Right cardiac atrium (tissue), 5 donors: ENCODE measurements around the gene RASSF5. TPM values are rescaled to one million over a fixed set of nuclear protein-coding genes. Genes with fewer than 3 reads are reported as not detected.
A peak's percentile ranks its signal among the peaks of the same experiment; 100 is the strongest.

Experiments used
- ATAC-seq, 2 donors: fragments of 200-7000 bp; cut with Tn5 transposase; one replicate each; pipeline versions ENCODE4 v1.8.0 to v1.9.1; 2020; ENCODE audit warnings: moderate library complexity in 2 of 2, mild to moderate bottlenecking in 1 of 2
- DNase-seq, 3 donors: peaks; one replicate each; pipeline ENCODE4 v3.0.0-alpha.2; 2020
- H3K27ac ChIP-seq: one replicate; pipeline ENCODE4 v1.5.1; 2013; ENCODE audit warnings: mild to moderate bottlenecking, low read length, control low read depth, moderate library complexity
- H3K27me3 ChIP-seq: one replicate; pipeline ENCODE4 v1.6.1; 2013; ENCODE audit not compliant: control insufficient read depth, insufficient read depth
- H3K4me1 ChIP-seq: one replicate; pipeline ENCODE4 v1.6.1; 2013; ENCODE audit warnings: low read length; ENCODE audit not compliant: control insufficient read depth, insufficient read depth
- H3K4me3 ChIP-seq: one replicate; pipeline ENCODE4 v1.5.1; 2013; ENCODE audit warnings: low read length, control low read depth
- H3K9me3 ChIP-seq: one replicate; pipeline ENCODE4 v1.6.1; 2013; ENCODE audit warnings: low read length; ENCODE audit not compliant: control insufficient read depth
- WGBS: extraction: QIAGEN DNeasy Blood & Tissue Kit; methylation state at CpG from one replicate; pipeline ENCODE4 v1.1.7; 2013; 5-methylcytosine and 5-hydroxymethylcytosine counted together
- intact Hi-C, 4 donors: fragments of 100-400 bp; cut with DNase I; formaldehyde crosslinking; loops; one replicate each; pipeline versions ENCODE4 v1.11.0 to v1.14.0; 2022 to 2023
- polyA plus RNA-seq: library from polyadenylated mRNA; stranded (reverse); fragments of 200-250 nt; gene quantifications from one replicate; pipeline ENCODE4 v1.2.3, GENCODE V29; 2013
- total RNA-seq, 4 donors: library from RNA; stranded (reverse); fragmentation: NEBNext Ultra II Directional; extraction: Animal tissue kit (Norgen Biotek cat#: 25700); gene quantifications; one replicate each; pipeline ENCODE4 v1.2.1, GENCODE V29; 2021
- donor health status: healthy with polysubstance abuse.
- donor health status: DM: no; HTN: yes; CAD: no.
- donor health status: DM: no; HTN: no; CAD: no.
- donor health status: DM: no; HTN: yes; CAD: no; lungs with severe emphysema.
- donor health status: DM: yes; HTN: yes; CAD: no.

Gene RASSF5
- total and polyA plus RNA-seq, 5 donors = 9.3 to 29.0 (median 19.8) TPM

DNA sequence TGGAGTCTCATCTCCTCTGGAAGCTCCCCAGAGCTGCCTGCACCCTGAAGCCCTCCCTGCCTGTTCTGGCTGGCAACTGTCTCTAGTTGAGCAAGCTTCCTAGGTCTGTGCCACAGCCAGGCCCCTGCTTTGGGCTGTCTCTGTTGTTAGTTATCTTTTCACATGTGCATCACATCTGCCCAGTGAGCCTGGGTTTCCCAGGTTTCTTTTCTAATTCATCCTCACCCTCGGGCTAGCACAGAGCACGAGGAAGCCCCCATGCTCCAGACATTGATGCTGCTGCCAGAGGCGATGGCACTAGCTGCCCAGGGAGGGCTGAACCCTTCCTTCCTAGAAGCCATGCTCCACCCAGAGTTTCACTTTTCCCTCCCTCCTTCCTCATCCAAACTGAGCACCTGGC, 27.2 kb downstream of the RASSF5 start:
- Histone ChIP-seq H3K9me3 (no peaks in the 10 kb centered on the region), H3K4me3 (no peak overlapping the region), H3K27me3 (no peaks in the 10 kb centered on the region), H3K4me1 (peaks cover 1% of the 10 kb centered on the region), H3K27ac (no peak overlapping the region)
- intact Hi-C loops = no loop called here
- WGBS = 96% methylated on average over 3 of the region's 3 CpGs
- ATAC-seq (no peak), DNase-seq (no peak)

DNA sequence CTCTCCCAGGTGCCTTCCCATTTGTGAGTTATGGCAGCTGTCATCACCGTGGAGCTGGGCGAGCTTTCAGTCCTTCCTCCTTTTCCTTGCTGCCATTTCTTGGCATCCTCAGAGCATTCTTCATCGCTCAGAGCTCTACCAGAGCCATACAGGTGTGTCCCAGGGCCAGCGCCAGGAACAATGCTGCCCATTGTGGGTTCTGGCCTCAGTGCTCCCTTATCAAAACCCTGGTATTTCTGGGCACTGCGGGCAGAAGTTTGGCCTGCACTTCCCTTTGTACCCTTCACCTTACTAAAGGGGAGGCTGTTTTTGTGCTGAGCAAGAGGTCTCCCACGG, 28.5 kb downstream of the RASSF5 start:
- 76% methylated on average over 6 of the region's 6 CpGs for WGBS
- no peaks in the 10 kb centered on the region for H3K27me3 ChIP-seq
- intact Hi-C loops = no loop called here
- no peak for ATAC-seq
- H3K4me1 ChIP-seq = peaks cover 7% of the 10 kb centered on the region
- H3K4me3 ChIP-seq = no peak overlapping the region
- no peak overlapping the region for H3K27ac ChIP-seq
- no peak for DNase-seq
- H3K9me3 ChIP-seq = no peaks in the 10 kb centered on the region

DNA sequence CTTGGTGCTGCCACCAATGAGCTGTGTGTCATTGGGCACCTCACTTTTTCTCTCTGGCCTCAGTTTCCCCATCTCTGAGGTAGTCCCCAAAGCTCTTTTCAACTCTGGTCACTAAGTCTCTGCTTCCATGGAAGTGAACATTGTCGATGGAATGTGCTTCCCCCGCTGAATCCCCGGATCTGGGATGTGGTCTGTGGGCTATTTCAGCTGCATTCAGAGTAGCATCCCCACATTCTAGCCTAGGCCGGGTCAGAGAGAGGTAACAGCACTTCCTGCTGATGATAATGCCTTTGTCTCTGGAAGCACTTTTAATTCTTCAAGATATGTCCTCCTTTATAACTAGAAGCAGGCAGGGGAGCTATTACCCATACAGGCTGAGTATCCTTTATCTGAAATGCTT, 29.8 kb downstream of the RASSF5 start:
- Histone ChIP-seq H3K27me3 (no peaks in the 10 kb centered on the region), H3K4me3 (no peak overlapping the region), H3K27ac (no peak overlapping the region), H3K4me1 (peaks cover 7% of the 10 kb centered on the region), H3K9me3 (no peaks in the 10 kb centered on the region)
- DNase-seq (no peak), ATAC-seq (no peak)
- 58% methylated on average over 4 of the region's 4 CpGs for WGBS
- intact Hi-C loops = no loop called here

DNA sequence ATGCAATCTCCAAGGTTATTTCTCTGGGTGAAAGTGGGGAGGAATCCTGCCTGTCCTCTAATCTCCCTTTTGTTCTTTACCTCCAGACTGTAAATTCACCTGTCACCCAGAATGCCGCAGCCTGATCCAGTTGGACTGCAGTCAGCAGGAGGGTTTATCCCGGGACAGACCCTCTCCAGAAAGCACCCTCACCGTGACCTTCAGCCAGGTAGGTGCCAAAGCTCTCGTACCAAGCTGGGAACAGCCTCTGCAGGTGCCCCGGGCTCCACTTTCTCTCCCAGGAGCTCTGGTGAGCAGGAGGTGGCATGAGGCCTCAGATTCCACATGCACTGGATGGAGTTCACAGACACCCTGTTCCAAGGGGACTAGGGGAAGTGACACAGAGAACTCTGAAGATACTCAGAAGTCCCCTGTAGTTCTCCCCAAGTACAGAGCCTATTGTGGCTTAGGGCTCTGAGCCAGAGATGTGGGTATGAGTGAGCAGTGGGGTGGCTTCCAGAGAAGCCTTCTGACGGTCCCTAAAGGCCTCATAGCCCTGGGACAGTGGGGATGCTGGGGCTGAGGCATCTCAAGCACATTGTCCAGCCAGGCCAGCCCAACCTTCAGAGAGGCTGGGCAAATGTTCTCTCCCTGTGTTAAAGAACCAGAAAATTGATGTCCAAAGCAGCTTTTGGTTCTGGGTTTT, 30.9 kb downstream of the RASSF5 start:
- Histone ChIP-seq H3K27me3 (no peaks in the 10 kb centered on the region), H3K4me3 (no peak overlapping the region), H3K27ac (no peak overlapping the region), H3K4me1 (peaks cover 7% of the 10 kb centered on the region), H3K9me3 (no peaks in the 10 kb centered on the region)
- 89% methylated on average over 6 of the region's 6 CpGs for WGBS
- no peak for DNase-seq
- no peak for ATAC-seq
- intact Hi-C loops = no loop called here

DNA sequence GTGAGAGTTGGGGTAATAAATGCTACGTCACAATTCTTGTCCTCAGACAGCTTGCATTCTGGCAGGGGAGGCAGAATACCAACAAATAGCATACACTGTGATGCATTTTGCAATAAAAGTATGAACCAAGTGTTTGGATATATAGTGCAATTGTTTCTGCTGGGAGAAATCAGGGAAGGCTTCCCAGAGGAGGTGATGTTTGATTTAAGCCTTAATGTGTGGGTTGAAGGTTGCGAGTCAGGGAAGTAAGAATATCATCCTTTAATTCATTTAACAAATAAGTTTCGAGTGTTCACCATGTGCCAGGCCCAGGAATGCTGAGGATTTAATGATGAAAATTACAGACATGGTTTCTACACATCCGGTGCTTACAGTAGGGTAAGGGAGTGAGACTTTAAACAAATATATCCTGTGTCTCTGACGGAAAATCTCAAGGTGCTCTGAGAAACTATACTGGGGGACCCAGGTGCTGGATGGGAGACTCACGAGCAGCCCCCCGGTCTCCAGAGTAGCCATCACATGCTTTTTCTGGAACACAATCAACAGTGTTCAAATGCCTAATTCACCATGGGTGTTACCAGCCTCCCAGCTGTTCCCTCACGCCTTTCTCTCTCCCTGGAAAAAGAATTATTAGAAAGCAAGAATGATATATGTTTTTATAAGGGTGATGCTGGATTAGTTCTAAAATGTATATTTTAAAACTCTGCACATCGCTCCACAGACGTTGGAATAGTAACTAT, 31.7 kb downstream of the RASSF5 start:
- H3K27me3 ChIP-seq = no peaks in the 10 kb centered on the region
- H3K9me3 ChIP-seq = no peaks in the 10 kb centered on the region
- peaks cover 7% of the 10 kb centered on the region for H3K4me1 ChIP-seq
- no peak overlapping the region for H3K4me3 ChIP-seq
- H3K27ac ChIP-seq = no peak overlapping the region
- ATAC-seq (no peak), DNase-seq (no peak)
- intact Hi-C loops = no loop called here
- WGBS = 83% methylated on average over 10 of the region's 10 CpGs

DNA sequence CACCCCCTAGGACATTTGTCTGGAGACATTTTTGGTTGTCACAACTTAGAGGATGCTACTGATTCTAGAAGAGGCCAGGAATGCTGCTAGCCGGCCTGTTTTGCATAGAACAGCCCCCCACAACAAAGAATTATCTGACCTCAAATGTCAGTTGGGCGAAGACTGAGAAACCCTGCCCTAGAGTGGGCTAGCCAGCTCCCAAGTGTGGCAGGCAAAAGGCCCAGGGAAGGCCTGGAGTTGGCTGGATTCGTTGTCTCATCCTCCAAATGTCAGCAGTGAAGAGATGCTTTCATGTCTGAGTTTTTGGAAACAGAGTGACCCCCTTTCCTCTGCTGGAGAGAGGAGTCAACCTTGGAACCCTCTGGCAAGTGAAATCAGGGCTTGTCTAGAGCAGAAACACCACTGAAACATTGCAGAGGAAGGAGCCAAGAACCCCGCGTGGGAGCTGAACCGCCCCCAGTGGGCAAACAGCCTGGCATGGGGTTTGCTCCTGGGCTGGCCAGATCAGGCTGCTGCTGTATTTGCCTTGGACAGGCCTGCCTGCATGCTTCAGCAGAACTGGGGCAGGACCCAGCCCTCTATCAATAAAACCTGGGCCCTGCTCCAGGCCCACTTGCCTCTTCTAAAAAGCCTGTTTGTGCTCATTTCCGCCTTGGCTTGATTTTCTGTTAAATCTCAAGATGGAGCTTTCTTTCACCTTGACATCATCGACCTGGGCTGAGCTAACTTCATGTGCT, 32.9 kb downstream of the RASSF5 start:
- peak overlapping the region; percentile 56 for H3K27ac ChIP-seq
- intact Hi-C loops = loop anchor here in 2 of 4 donors (5.0 kb wide), 2 partner anchors 33 to 42 kb away; partner anchors contain the start of gene RASSF5 (in 1 of the 2)
- DNase-seq (peak; percentile 63 to 89 (median 88)), ATAC-seq (peak; percentile 90 to 93)
- WGBS = 39% methylated on average over 8 of the region's 8 CpGs
- peaks cover 7% of the 10 kb centered on the region for H3K4me1 ChIP-seq
- H3K9me3 ChIP-seq = no peaks in the 10 kb centered on the region
- no peaks in the 10 kb centered on the region for H3K27me3 ChIP-seq
- H3K4me3 ChIP-seq = no peak overlapping the region

DNA sequence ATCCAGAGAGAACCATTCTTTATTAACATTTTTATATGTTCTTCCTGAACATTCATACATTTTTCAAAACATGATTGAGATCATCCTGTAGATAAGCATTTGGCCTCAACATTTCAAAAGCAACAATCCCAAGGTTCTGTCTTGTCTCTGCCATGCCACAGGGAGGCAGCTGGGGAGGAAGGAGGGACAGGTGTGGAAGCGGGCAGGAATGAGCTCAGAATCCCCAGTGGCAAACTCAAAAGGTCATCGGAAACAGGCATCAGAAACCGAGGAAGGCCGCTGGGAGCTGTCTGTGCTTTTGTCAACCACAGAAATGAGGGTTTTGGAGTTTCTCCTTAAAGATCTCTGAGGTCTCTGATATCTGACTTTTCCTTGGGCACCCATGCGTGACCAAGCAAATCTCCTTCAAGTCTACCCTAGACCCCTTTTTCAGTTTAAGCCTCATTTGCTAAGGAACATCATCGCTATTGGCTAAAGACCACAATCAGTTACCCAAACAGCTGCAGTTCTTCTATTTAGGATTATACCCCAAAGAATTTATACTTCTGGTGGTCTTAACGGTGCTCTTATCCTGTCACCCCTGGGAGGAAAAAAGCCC, 34.0 kb downstream of the RASSF5 start:
- ATAC-seq = no peak
- 90% methylated on average over 7 of the region's 7 CpGs for WGBS
- intact Hi-C loops = loop anchor here in 2 of 4 donors (5.0 kb wide), 2 partner anchors 34 to 41 kb away; partner anchors contain the start of gene RASSF5 (in 1 of the 2)

DNA sequence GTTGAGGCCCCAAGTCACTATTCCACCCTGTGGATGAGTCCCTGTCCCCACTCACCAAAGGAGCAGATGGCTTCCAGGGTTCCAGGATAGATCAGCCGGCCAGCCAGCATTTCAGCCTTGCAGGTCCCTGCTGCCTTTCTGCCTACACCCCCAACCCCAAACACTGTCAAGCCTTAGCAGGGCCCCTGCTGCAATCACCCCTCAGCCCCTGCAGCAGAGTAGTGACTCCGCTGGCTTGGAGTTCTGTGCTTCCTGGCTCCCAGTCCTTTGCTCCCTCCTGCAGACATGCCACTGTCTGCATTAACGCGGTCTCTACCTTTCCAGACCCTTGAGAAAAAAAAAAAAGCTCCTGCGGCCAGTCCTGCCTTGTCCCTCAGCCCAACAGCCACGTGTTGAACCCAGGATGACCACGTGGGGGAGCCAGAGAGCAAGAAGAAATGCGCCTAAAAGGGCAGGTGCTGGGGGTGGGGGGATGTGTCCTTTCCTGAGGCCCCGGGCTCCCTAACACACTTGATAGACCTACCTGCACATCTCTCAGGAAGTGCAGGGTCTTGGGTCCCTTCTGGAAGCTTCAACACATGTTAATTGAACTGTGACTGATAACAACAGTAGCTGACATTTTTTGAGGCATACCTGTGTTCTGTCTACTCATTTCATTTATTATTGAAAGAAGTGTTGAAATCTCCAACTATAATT, 37.4 kb downstream of the RASSF5 start:
- ATAC-seq = peak; percentile 46 to 69
- intact Hi-C loops = loop anchor here (2.0 to 5.0 kb wide), 3 partner anchors 37 to 38 kb away; partner anchors contain the start of gene RASSF5 (in 1 of the 4)
- peaks cover 5% of the 10 kb centered on the region for H3K4me1 ChIP-seq
- H3K4me3 ChIP-seq = no peak overlapping the region
- H3K27ac ChIP-seq = no peak overlapping the region
- no peaks in the 10 kb centered on the region for H3K9me3 ChIP-seq
- H3K27me3 ChIP-seq = no peaks in the 10 kb centered on the region
- DNase-seq = peak; percentile 68 to 89 (median 87)
- 12% methylated on average over 9 of the region's 9 CpGs for WGBS

More for the DNA sequence above, 34.0 kb downstream of the RASSF5 start:
- no peaks in the 10 kb centered on the region for H3K9me3 ChIP-seq
- no peak overlapping the region for H3K4me3 ChIP-seq
- DNase-seq = no peak
- H3K27ac ChIP-seq = no peak overlapping the region
- peaks cover 7% of the 10 kb centered on the region for H3K4me1 ChIP-seq
- no peaks in the 10 kb centered on the region for H3K27me3 ChIP-seq

DNA sequence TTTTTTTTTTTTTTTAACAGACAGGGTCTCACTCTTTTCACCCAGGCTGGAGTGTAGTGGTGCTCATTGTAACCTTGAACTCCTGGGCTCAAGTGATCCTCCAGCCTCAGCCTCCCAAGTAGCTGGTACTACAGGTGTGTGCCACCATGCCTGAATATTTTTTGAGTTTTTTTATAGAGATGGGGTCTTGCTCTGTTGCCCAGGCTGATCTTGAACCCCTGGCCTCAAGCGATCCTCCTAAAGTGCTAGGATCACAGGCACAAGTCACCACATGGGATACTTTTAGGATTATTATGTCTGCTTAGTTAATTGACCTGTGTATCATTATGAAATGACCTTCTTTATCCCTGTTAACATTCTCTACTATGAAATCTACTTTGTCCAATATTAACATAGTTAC, 38.0 kb downstream of the RASSF5 start:
- peaks cover under 1% of the 10 kb centered on the region for H3K4me1 ChIP-seq

DNA sequence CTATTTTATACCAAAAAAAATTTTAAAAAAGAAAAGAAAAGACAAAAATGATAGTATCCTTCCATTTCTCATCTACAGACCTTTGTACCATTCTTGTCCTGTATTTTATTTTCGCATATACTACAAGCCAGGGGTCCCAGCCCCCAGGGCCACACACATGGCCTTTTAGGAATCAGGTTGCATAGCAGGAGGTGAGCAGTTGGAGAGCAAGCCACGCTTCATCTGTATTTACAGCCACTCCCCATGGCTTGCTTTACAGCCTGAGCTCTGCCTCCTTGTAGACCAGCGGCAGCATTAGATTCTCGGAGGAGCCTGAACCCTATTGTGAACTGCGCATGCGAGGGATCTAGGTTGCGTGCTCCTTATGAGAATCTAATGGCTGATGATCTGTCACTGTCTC, 39.8 kb downstream of the RASSF5 start:
- WGBS = 90% methylated on average over 7 of the region's 7 CpGs
- intact Hi-C loops = loop anchor here in 2 of 4 donors (5.0 kb wide), 1 partner anchor 35 kb away; no protein-coding TSS in a partner anchor
- no peaks in the 10 kb centered on the region for H3K27me3 ChIP-seq
- peaks cover 2% of the 10 kb centered on the region for H3K4me1 ChIP-seq
- ATAC-seq = no peak
- H3K9me3 ChIP-seq = no peaks in the 10 kb centered on the region
- H3K27ac ChIP-seq = no peak overlapping the region
- H3K4me3 ChIP-seq = no peak overlapping the region
- DNase-seq = no peak

More for the DNA sequence above, 38.0 kb downstream of the RASSF5 start:
- Histone ChIP-seq H3K4me3 (no peak overlapping the region), H3K9me3 (no peaks in the 10 kb centered on the region), H3K27me3 (no peaks in the 10 kb centered on the region), H3K27ac (no peak overlapping the region)
- WGBS = 93% methylated on average over 1 of the region's 1 CpG
- DNase-seq (no peak), ATAC-seq (no peak)
- intact Hi-C loops = loop anchor here in 3 of 4 donors (2.0 to 5.0 kb wide), 2 partner anchors 37 kb away; no protein-coding TSS in a partner anchor
